ENCODE measurements around the gene CWF19L2.

- no peak for TF ChIP-seq EP300 (IDR thresholded peaks at IDR 0.05; ENCODE audit: borderline replicate concordance in 1 of 2, low read depth in 1 of 2, low read length in 1 of 2)
- no peak for TF ChIP-seq MEF2A (IDR thresholded peaks at IDR 0.05; ENCODE audit: borderline replicate concordance, low read depth)
- no peak for TF ChIP-seq ZBTB33 (IDR thresholded peaks at IDR 0.05; ENCODE audit: borderline replicate concordance, low read depth)
- TF ChIP-seq CTCF (IDR thresholded peaks at IDR 0.05), result no peak
- TF ChIP-seq CHD2 (IDR thresholded peaks at IDR 0.05; ENCODE audit: low read length, partially characterized antibody), result no peak
- no peak for TF ChIP-seq JUND (IDR thresholded peaks at IDR 0.05)
Measured at GRCh38 chr11:107405260-107405659, 52.4 kb downstream of the CWF19L2 start.

Data from SK-N-SH (cell line).